Caco-2 (cell line): Measurements from ENCODE around the gene RYR1. TPM values are rescaled to one million over a fixed set of nuclear protein-coding genes. Genes with fewer than 3 reads are reported as not detected.

ENCODE experiments used
- BruUV-seq: library from RNA; stranded (reverse); fragments of 400-500 nt; replicated peaks from 2 replicates; lab custom pipeline; 2021; lab: Mats Ljungman, UMichigan
- CTCF ChIA-PET: fragments of 300-600 bp; sonication (Branson Sonifier 250); formaldehyde crosslinking; loops from one replicate; lab custom pipeline; 2022; ENCODE audit warnings: antibody characterized with exemption; lab: Charles Lee
- POLR2A ChIA-PET: fragments of 300-600 bp; sonication (Branson Sonifier 250); formaldehyde crosslinking; loops from one replicate; lab custom pipeline; 2022; ENCODE audit warnings: antibody characterized with exemption; lab: Charles Lee
- DNase-seq, 2 experiments: peaks; one replicate each; pipeline versions ENCODE4 v3.0.0 to v3.0.0-alpha.2; 2020 to 2022
- H3K27me3 ChIP-seq: replicated peaks from 2 replicates; pipeline ENCODE4 v1.6.0; 2011; ENCODE audit warnings: low read length; ENCODE audit not compliant: control insufficient read depth, insufficient read depth
- H3K36me3 ChIP-seq: 2 replicates; pipeline ENCODE4 v1.5.1; 2011; ENCODE audit warnings: low read length; ENCODE audit not compliant: control insufficient read depth, insufficient read depth
- H3K4me1 ChIP-seq: fragments of 250-450 bp; sonication (Bioruptor Pico); 2 replicates; pipeline ENCODE4 v1.5.1; 2020; ENCODE audit warnings: mild to moderate bottlenecking
- H3K4me3 ChIP-seq: 2 replicates; pipeline ENCODE4 v1.5.1; 2011; ENCODE audit warnings: low read depth, mild to moderate bottlenecking, control low read depth, low read length
- H3K9me3 ChIP-seq: fragments of 250-450 bp; sonication (Bioruptor Pico); 2 replicates; pipeline ENCODE4 v1.5.1; 2020; ENCODE audit warnings: mild to moderate bottlenecking, moderate library complexity
- H3K27ac Mint-ChIP-seq: one replicate; pipeline ENCODE4 v1.8.0; 2022; ENCODE audit warnings: mixed read lengths; ENCODE audit not compliant: unreplicated experiment
- H3K27me3 Mint-ChIP-seq: one replicate; pipeline ENCODE4 v1.8.0; 2022; ENCODE audit warnings: mixed read lengths; ENCODE audit not compliant: insufficient read depth, unreplicated experiment
- H3K36me3 Mint-ChIP-seq: one replicate; pipeline ENCODE4 v1.8.0; 2022; ENCODE audit warnings: mild to moderate bottlenecking, mixed read lengths; ENCODE audit not compliant: insufficient read depth, unreplicated experiment
- H3K4me1 Mint-ChIP-seq: one replicate; pipeline ENCODE4 v1.8.0; 2022; ENCODE audit warnings: low read depth, mixed read lengths; ENCODE audit not compliant: unreplicated experiment
- H3K4me3 Mint-ChIP-seq: one replicate; pipeline ENCODE4 v1.8.0; 2022; ENCODE audit warnings: mild to moderate bottlenecking, moderate library complexity, mixed read lengths; ENCODE audit not compliant: unreplicated experiment
- H3K9me3 Mint-ChIP-seq: one replicate; pipeline ENCODE4 v1.8.0; 2022; ENCODE audit warnings: mixed read lengths; ENCODE audit not compliant: unreplicated experiment
- CTCF ChIP-seq, 2 experiments: fragments of 200-600 bp in 1 of 2; IDR thresholded peaks; 1 replicate in 1 of 2; 2 replicates in 1 of 2; pipeline versions ENCODE4 v1.5.1 to v1.8.0; 2011 to 2022; ENCODE audit warnings: antibody characterized with exemption in 1 of 2, control low read depth in 1 of 2, inconsistent platforms in 1 of 2, low read depth in 1 of 2, low read length in 1 of 2, mild to moderate bottlenecking in 1 of 2, moderate library complexity in 1 of 2; ENCODE audit not compliant: insufficient read depth in 1 of 2, severe bottlenecking in 1 of 2, unreplicated experiment in 1 of 2
- intact Hi-C: fragments of 100-400 bp; cut with micrococcal nuclease; formaldehyde crosslinking; loops from one replicate; pipeline ENCODE4 v1.10.0; 2022; ENCODE audit not compliant: unreplicated experiment
- total RNA-seq: library from RNA; stranded (reverse); gene quantifications from 2 replicates; pipeline ENCODE4 v1.2.3, GENCODE V29; 2022

RYR1 gene
- total RNA-seq, 1 experiment from 2014 or later, result 5.6 TPM

DNA sequence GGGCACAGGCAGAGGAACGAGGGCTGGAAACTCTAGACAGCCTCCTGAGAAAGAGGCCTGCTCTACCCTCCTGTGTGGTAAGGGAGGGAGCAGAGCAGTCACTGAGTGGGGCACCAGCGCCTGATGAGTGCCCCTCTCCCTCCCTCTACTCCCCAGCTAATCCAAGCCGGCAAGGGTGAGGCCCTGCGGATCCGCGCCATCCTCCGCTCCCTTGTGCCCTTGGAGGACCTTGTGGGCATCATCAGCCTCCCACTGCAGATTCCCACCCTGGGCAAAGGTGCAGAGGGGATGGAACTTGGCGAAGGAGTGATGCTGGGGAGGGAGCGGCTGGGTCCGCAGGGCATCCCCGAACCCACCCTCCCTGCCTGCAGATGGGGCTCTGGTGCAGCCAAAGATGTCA, 67.0 kb downstream of the RYR1 start:
- H3K36me3 ChIP-seq, result no peaks in the 10 kb centered on the region
- Mint-ChIP-seq H3K36me3 (no peaks in the 10 kb centered on the region), H3K27ac (no peak overlapping the region), H3K4me1 (no peaks in the 10 kb centered on the region), H3K27me3 (peaks cover 7% of the 10 kb centered on the region), H3K9me3 (no peaks in the 10 kb centered on the region), H3K4me3 (no peak overlapping the region)
- no peak overlapping the region for H3K4me3 ChIP-seq
- intact Hi-C loops, result no loop called here
- ChIA-PET POLR2A (no interaction called here), CTCF (no interaction called here)
- no peaks in the 10 kb centered on the region for H3K4me1 ChIP-seq
- H3K27me3 ChIP-seq, result no peaks in the 10 kb centered on the region; the same call in 1 of the 2 replicates
- no peak for DNase-seq
- no TSS peak for BruUV-seq
- TF ChIP-seq CTCF (IDR thresholded peaks at IDR 0.05; ENCODE audit: insufficient read depth in 1 of 2, low read depth in 1 of 2, low read length in 1 of 2, severe bottlenecking in 1 of 2, unreplicated experiment in 1 of 2), result no peak
- no peaks in the 10 kb centered on the region for H3K9me3 ChIP-seq

- Histone ChIP-seq H3K27me3 (no peaks in the 10 kb centered on the region; the same call in 1 of the 2 replicates), H3K36me3 (no peaks in the 10 kb centered on the region), H3K4me1 (no peaks in the 10 kb centered on the region), H3K9me3 (no peaks in the 10 kb centered on the region), H3K4me3 (no peak overlapping the region)
- Mint-ChIP-seq H3K27ac (no peak overlapping the region), H3K27me3 (peaks cover 7% of the 10 kb centered on the region), H3K9me3 (no peaks in the 10 kb centered on the region), H3K4me1 (no peaks in the 10 kb centered on the region), H3K36me3 (no peaks in the 10 kb centered on the region), H3K4me3 (no peak overlapping the region)
- BruUV-seq, result no TSS peak
- intact Hi-C loops, result no loop called here
- POLR2A ChIA-PET, result no interaction called here
- peak in 1 of 2 experiments; percentile 38 for DNase-seq
- CTCF ChIA-PET, result interaction anchor here (0.6 kb wide), 1 partner anchor 115 kb away, joined by 4 read pairs; the partner anchor contains the start of gene GGN
- peak in 1 of 2 experiments; percentile 10 for TF ChIP-seq CTCF (IDR thresholded peaks at IDR 0.05; ENCODE audit: insufficient read depth in 1 of 2, low read depth in 1 of 2, low read length in 1 of 2, severe bottlenecking in 1 of 2, unreplicated experiment in 1 of 2)
Measured at GRCh38 chr19:38502410-38503076, 69.1 kb downstream of the RYR1 start.

GRCh38 chr19:38503077-38503410, 69.6 kb downstream of the RYR1 start:
- H3K36me3 ChIP-seq, result no peaks in the 10 kb centered on the region
- Mint-ChIP-seq H3K36me3 (no peaks in the 10 kb centered on the region), H3K4me1 (no peaks in the 10 kb centered on the region), H3K9me3 (no peaks in the 10 kb centered on the region), H3K27me3 (peaks cover 7% of the 10 kb centered on the region), H3K27ac (no peak overlapping the region), H3K4me3 (no peak overlapping the region)
- CTCF ChIA-PET, result interaction anchor here (0.6 kb wide), 1 partner anchor 115 kb away, joined by 4 read pairs; the partner anchor contains the start of gene GGN
- DNase-seq, result no peak
- no peak overlapping the region for H3K4me3 ChIP-seq
- no peaks in the 10 kb centered on the region; the same call in 1 of the 2 replicates for H3K27me3 ChIP-seq
- BruUV-seq, result no TSS peak
- POLR2A ChIA-PET, result no interaction called here
- intact Hi-C loops, result no loop called here
- no peak for TF ChIP-seq CTCF (IDR thresholded peaks at IDR 0.05; ENCODE audit: insufficient read depth in 1 of 2, low read depth in 1 of 2, low read length in 1 of 2, severe bottlenecking in 1 of 2, unreplicated experiment in 1 of 2)
- H3K4me1 ChIP-seq, result no peaks in the 10 kb centered on the region
- H3K9me3 ChIP-seq, result no peaks in the 10 kb centered on the region
